GM23338 (cell line): ENCODE results near the gene ZFX.

Experiments
- CREB1 ChIP-seq: fragments of 250-450 bp; sonication (Bioruptor Pico); IDR thresholded peaks from 2 replicates; pipeline ENCODE4 v1.5.0; 2020; ENCODE audit warnings: low read depth, mild to moderate bottlenecking, moderate library complexity
- EZH2 ChIP-seq: fragments of 200-600 bp; sonication (generic); IDR thresholded peaks from one replicate; pipeline ENCODE4 v1.8.0; 2017; ENCODE audit warnings: antibody characterized with exemption, mild to moderate bottlenecking, low read depth; ENCODE audit not compliant: unreplicated experiment
- EZH2phosphoT487 ChIP-seq: fragments of 200-600 bp; sonication (generic); IDR thresholded peaks from one replicate; pipeline ENCODE4 v1.8.1; 2018; ENCODE audit warnings: antibody characterized with exemption; ENCODE audit not compliant: unreplicated experiment
- NANOG ChIP-seq: IDR thresholded peaks from 2 replicates; pipeline ENCODE4 v1.6.1; 2016; ENCODE audit warnings: antibody characterized with exemption, borderline replicate concordance
- POLR2AphosphoS5 ChIP-seq: IDR thresholded peaks from 2 replicates; pipeline ENCODE4 v1.6.1; 2016; ENCODE audit warnings: antibody characterized with exemption, low read depth
- ZNF114 ChIP-seq: fragments of 250-450 bp; sonication (Bioruptor Pico); IDR thresholded peaks from 2 replicates; pipeline ENCODE4 v1.5.0; 2020; ENCODE audit warnings: mild to moderate bottlenecking, moderate library complexity
- TF ChIP-seq, protein P1 (sequence below): IDR thresholded peaks from one replicate; pipeline ENCODE4 v1.6.1; 2018; ENCODE audit warnings: antibody characterized with exemption; ENCODE audit not compliant: unreplicated experiment
- TF ChIP-seq, protein P2 (sequence below), 2 experiments: fragments of 200-600 bp in 1 of 2; sonication (generic) in 1 of 2; conservative IDR thresholded peaks; 2 replicates each; pipeline versions ENCODE4 v1.5.1 to v1.6.1; 2016 to 2017; ENCODE audit warnings: antibody characterized with exemption in 2 of 2, low read depth in 2 of 2, mild to moderate bottlenecking in 2 of 2, moderate library complexity in 1 of 2
- TF ChIP-seq, protein P3 (sequence below): fragments of 250-450 bp; sonication (Bioruptor Pico); IDR thresholded peaks from 2 replicates; pipeline ENCODE4 v1.5.0; 2020; ENCODE audit warnings: mild to moderate bottlenecking, moderate library complexity
- TF ChIP-seq, protein P4 (sequence below): IDR thresholded peaks from 2 replicates; pipeline ENCODE4 v1.6.1; 2016; ENCODE audit warnings: antibody characterized with exemption

DNA sequence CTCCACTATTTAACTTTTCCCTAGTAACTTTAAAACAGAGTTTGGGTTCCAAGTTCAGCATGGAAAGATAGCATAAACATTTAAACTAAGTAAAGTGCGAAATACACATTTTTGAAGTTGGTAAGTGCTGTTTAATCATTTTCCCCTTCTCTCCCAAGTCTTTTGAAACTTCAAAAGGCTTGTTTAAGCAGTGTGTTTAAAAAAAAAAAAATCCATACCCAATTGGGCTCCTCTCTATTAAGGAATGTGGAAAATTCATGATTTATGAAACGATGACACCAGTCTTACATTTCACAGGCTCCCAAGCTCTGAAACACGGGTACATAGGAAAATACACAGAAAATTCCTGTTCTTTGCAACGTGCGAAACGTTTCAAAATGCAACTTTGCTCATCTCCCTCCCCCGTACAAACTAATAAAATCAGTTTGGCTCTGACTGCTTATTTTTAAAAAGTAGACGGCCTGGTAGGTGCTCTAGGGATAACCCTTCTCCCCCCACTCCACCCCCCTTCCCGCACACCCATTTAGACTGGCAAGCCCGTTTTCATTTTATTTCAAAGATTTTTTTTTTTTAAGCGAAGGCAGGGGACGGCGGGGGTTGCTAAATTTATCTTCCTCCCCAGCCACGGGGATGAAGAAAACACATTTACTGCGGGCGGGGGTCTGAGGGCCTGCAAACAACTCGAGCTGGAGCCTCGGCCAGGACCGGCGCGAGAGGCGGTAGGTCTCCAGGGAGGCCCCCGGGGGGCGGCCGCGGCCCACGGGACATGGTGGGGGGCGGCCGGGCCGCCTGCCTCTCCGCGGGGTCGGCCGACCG lies 786 bp upstream of the ZFX start:
- TF ChIP-seq EZH2 = no peak
- TF ChIP-seq, protein P1, sequence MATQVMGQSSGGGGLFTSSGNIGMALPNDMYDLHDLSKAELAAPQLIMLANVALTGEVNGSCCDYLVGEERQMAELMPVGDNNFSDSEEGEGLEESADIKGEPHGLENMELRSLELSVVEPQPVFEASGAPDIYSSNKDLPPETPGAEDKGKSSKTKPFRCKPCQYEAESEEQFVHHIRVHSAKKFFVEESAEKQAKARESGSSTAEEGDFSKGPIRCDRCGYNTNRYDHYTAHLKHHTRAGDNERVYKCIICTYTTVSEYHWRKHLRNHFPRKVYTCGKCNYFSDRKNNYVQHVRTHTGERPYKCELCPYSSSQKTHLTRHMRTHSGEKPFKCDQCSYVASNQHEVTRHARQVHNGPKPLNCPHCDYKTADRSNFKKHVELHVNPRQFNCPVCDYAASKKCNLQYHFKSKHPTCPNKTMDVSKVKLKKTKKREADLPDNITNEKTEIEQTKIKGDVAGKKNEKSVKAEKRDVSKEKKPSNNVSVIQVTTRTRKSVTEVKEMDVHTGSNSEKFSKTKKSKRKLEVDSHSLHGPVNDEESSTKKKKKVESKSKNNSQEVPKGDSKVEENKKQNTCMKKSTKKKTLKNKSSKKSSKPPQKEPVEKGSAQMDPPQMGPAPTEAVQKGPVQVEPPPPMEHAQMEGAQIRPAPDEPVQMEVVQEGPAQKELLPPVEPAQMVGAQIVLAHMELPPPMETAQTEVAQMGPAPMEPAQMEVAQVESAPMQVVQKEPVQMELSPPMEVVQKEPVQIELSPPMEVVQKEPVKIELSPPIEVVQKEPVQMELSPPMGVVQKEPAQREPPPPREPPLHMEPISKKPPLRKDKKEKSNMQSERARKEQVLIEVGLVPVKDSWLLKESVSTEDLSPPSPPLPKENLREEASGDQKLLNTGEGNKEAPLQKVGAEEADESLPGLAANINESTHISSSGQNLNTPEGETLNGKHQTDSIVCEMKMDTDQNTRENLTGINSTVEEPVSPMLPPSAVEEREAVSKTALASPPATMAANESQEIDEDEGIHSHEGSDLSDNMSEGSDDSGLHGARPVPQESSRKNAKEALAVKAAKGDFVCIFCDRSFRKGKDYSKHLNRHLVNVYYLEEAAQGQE = no peak
- no peak for TF ChIP-seq POLR2AphosphoS5
- TF ChIP-seq, protein P2, sequence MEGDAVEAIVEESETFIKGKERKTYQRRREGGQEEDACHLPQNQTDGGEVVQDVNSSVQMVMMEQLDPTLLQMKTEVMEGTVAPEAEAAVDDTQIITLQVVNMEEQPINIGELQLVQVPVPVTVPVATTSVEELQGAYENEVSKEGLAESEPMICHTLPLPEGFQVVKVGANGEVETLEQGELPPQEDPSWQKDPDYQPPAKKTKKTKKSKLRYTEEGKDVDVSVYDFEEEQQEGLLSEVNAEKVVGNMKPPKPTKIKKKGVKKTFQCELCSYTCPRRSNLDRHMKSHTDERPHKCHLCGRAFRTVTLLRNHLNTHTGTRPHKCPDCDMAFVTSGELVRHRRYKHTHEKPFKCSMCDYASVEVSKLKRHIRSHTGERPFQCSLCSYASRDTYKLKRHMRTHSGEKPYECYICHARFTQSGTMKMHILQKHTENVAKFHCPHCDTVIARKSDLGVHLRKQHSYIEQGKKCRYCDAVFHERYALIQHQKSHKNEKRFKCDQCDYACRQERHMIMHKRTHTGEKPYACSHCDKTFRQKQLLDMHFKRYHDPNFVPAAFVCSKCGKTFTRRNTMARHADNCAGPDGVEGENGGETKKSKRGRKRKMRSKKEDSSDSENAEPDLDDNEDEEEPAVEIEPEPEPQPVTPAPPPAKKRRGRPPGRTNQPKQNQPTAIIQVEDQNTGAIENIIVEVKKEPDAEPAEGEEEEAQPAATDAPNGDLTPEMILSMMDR (conservative IDR thresholded peaks at IDR 0.05; ENCODE audit: low read depth in 2 of 2) = no peak
- TF ChIP-seq CREB1 (CRISPR knock-in tag) = no peak
- no peak for TF ChIP-seq EZH2phosphoT487
- TF ChIP-seq NANOG = no peak
- TF ChIP-seq, protein P3, sequence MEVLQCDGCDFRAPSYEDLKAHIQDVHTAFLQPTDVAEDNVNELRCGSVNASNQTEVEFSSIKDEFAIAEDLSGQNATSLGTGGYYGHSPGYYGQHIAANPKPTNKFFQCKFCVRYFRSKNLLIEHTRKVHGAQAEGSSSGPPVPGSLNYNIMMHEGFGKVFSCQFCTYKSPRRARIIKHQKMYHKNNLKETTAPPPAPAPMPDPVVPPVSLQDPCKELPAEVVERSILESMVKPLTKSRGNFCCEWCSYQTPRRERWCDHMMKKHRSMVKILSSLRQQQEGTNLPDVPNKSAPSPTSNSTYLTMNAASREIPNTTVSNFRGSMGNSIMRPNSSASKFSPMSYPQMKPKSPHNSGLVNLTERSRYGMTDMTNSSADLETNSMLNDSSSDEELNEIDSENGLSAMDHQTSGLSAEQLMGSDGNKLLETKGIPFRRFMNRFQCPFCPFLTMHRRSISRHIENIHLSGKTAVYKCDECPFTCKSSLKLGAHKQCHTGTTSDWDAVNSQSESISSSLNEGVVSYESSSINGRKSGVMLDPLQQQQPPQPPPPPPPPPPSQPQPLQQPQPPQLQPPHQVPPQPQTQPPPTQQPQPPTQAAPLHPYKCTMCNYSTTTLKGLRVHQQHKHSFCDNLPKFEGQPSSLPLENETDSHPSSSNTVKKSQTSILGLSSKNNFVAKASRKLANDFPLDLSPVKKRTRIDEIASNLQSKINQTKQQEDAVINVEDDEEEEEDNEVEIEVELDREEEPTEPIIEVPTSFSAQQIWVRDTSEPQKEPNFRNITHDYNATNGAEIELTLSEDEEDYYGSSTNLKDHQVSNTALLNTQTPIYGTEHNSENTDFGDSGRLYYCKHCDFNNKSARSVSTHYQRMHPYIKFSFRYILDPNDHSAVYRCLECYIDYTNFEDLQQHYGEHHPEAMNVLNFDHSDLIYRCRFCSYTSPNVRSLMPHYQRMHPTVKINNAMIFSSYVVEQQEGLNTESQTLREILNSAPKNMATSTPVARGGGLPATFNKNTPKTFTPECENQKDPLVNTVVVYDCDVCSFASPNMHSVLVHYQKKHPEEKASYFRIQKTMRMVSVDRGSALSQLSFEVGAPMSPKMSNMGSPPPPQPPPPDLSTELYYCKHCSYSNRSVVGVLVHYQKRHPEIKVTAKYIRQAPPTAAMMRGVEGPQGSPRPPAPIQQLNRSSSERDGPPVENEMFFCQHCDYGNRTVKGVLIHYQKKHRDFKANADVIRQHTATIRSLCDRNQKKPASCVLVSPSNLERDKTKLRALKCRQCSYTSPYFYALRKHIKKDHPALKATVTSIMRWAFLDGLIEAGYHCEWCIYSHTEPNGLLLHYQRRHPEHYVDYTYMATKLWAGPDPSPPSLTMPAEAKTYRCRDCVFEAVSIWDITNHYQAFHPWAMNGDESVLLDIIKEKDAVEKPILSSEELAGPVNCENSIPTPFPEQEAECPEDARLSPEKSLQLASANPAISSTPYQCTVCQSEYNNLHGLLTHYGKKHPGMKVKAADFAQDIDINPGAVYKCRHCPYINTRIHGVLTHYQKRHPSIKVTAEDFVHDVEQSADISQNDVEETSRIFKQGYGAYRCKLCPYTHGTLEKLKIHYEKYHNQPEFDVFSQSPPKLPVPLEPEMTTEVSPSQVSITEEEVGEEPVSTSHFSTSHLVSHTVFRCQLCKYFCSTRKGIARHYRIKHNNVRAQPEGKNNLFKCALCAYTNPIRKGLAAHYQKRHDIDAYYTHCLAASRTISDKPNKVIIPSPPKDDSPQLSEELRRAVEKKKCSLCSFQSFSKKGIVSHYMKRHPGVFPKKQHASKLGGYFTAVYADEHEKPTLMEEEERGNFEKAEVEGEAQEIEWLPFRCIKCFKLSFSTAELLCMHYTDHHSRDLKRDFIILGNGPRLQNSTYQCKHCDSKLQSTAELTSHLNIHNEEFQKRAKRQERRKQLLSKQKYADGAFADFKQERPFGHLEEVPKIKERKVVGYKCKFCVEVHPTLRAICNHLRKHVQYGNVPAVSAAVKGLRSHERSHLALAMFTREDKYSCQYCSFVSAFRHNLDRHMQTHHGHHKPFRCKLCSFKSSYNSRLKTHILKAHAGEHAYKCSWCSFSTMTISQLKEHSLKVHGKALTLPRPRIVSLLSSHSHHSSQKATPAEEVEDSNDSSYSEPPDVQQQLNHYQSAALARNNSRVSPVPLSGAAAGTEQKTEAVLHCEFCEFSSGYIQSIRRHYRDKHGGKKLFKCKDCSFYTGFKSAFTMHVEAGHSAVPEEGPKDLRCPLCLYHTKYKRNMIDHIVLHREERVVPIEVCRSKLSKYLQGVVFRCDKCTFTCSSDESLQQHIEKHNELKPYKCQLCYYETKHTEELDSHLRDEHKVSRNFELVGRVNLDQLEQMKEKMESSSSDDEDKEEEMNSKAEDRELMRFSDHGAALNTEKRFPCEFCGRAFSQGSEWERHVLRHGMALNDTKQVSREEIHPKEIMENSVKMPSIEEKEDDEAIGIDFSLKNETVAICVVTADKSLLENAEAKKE (CRISPR knock-in tag) = no peak
- TF ChIP-seq, protein P4, sequence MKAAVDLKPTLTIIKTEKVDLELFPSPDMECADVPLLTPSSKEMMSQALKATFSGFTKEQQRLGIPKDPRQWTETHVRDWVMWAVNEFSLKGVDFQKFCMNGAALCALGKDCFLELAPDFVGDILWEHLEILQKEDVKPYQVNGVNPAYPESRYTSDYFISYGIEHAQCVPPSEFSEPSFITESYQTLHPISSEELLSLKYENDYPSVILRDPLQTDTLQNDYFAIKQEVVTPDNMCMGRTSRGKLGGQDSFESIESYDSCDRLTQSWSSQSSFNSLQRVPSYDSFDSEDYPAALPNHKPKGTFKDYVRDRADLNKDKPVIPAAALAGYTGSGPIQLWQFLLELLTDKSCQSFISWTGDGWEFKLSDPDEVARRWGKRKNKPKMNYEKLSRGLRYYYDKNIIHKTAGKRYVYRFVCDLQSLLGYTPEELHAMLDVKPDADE = no peak
- no peak for TF ChIP-seq ZNF114
